H9 (cell line): ENCODE data around the gene PRAME. TPM values are rescaled to one million over a fixed set of nuclear protein-coding genes. Genes with fewer than 3 reads are reported as not detected.

Experiments used
- DNase-seq: peaks from one replicate; pipeline ENCODE4 v3.0.0-alpha.2; 2017
- H2AFZ ChIP-seq: one replicate; pipeline ENCODE4 v1.6.1; 2013; ENCODE audit warnings: mild to moderate bottlenecking, low read length, control low read depth, moderate library complexity
- H2AK5ac ChIP-seq: 2 replicates; pipeline ENCODE4 v1.6.1; 2013; ENCODE audit warnings: low read length, control low read depth, mixed read lengths; ENCODE audit not compliant: insufficient read length
- H2BK120ac ChIP-seq: one replicate; pipeline ENCODE4 v1.6.1; 2013; ENCODE audit warnings: low read depth, mild to moderate bottlenecking, low read length, control low read depth, inconsistent platforms; ENCODE audit not compliant: poor library complexity, severe bottlenecking
- H2BK12ac ChIP-seq: 2 replicates; pipeline ENCODE4 v1.6.1; 2013; ENCODE audit warnings: low read length, control low read depth, mixed read lengths, low read depth; ENCODE audit not compliant: insufficient read length
- H2BK15ac ChIP-seq: 2 replicates; pipeline ENCODE4 v1.6.1; 2013; ENCODE audit warnings: low read depth, low read length, control low read depth
- H2BK20ac ChIP-seq: one replicate; pipeline ENCODE4 v1.6.1; 2013; ENCODE audit warnings: low read depth, mild to moderate bottlenecking, low read length, control low read depth, inconsistent platforms; ENCODE audit not compliant: poor library complexity, severe bottlenecking
- H2BK5ac ChIP-seq: 2 replicates; pipeline ENCODE4 v1.6.1; 2013; ENCODE audit warnings: low read length, control low read depth, mixed read lengths; ENCODE audit not compliant: insufficient read length
- H3K14ac ChIP-seq: 2 replicates; pipeline ENCODE4 v1.6.1; 2013; ENCODE audit warnings: low read length, control low read depth; ENCODE audit not compliant: insufficient read depth
- H3K18ac ChIP-seq: 2 replicates; pipeline ENCODE4 v1.6.1; 2013; ENCODE audit warnings: low read depth, mild to moderate bottlenecking, mixed read lengths, low read length, control low read depth; ENCODE audit not compliant: insufficient read length
- H3K23ac ChIP-seq: 2 replicates; pipeline ENCODE4 v1.6.1; 2013; ENCODE audit warnings: low read length, control low read depth, mixed read lengths, low read depth; ENCODE audit not compliant: insufficient read length
- H3K23me2 ChIP-seq: 2 replicates; pipeline ENCODE4 v1.6.1; 2013; ENCODE audit warnings: low read depth, mild to moderate bottlenecking, mixed read lengths, low read length, control low read depth; ENCODE audit not compliant: insufficient read length, poor library complexity, severe bottlenecking
- H3K27ac ChIP-seq: 2 replicates; pipeline ENCODE4 v1.5.1; 2013; ENCODE audit warnings: low read length, control low read depth, mixed read lengths, low read depth; ENCODE audit not compliant: insufficient read length
- H3K27me3 ChIP-seq: 2 replicates; pipeline ENCODE4 v1.6.1; 2013; ENCODE audit warnings: low read length, control low read depth, inconsistent platforms; ENCODE audit not compliant: insufficient read depth
- H3K4ac ChIP-seq: 2 replicates; pipeline ENCODE4 v1.6.1; 2013; ENCODE audit warnings: low read depth, mild to moderate bottlenecking, control low read depth, inconsistent platforms, low read length, moderate library complexity
- H3K4me1 ChIP-seq: 2 replicates; pipeline ENCODE4 v1.6.1; 2013; ENCODE audit warnings: low read length, control low read depth, inconsistent platforms; ENCODE audit not compliant: insufficient read depth
- H3K4me2 ChIP-seq: 2 replicates; pipeline ENCODE4 v1.6.1; 2013; ENCODE audit warnings: low read length, control low read depth, mixed read lengths; ENCODE audit not compliant: insufficient read length, insufficient read depth
- H3K56ac ChIP-seq: 2 replicates; pipeline ENCODE4 v1.6.1; 2013; ENCODE audit warnings: low read depth, mild to moderate bottlenecking, mixed read lengths, low read length, control low read depth; ENCODE audit not compliant: insufficient read length
- H3K79me1 ChIP-seq: 2 replicates; pipeline ENCODE4 v1.6.1; 2013; ENCODE audit warnings: low read depth, mild to moderate bottlenecking, moderate library complexity, low read length, control low read depth, inconsistent platforms; ENCODE audit not compliant: insufficient read depth, poor library complexity, severe bottlenecking
- H3K79me2 ChIP-seq: 2 replicates; pipeline ENCODE4 v1.6.1; 2013; ENCODE audit warnings: low read length, control low read depth, inconsistent platforms; ENCODE audit not compliant: insufficient read depth
- H3K9ac ChIP-seq: 2 replicates; pipeline ENCODE4 v1.6.1; 2013; ENCODE audit warnings: low read length, control low read depth, mixed read lengths; ENCODE audit not compliant: insufficient read length; ENCODE audit errors: extremely low read depth
- H3K9me3 ChIP-seq: one replicate; pipeline ENCODE4 v1.6.1; 2013; ENCODE audit warnings: low read depth, low read length, inconsistent platforms; ENCODE audit not compliant: control insufficient read depth
- H3T11ph ChIP-seq: one replicate; pipeline ENCODE4 v1.6.1; 2013; ENCODE audit warnings: mild to moderate bottlenecking, low read length, control low read depth, inconsistent platforms
- H4K20me1 ChIP-seq: one replicate; pipeline ENCODE4 v1.6.1; 2013; ENCODE audit not compliant: control insufficient read depth, insufficient read length, insufficient read depth
- H4K5ac ChIP-seq: 2 replicates; pipeline ENCODE4 v1.6.1; 2013; ENCODE audit warnings: low read depth, mild to moderate bottlenecking, mixed read lengths, low read length, control low read depth; ENCODE audit not compliant: insufficient read length
- H4K8ac ChIP-seq: replicated peaks from 2 replicates; pipeline ENCODE4 v1.6.1; 2013; ENCODE audit warnings: low read length, control low read depth, mixed read lengths, low read depth; ENCODE audit not compliant: insufficient read length
- H4K91ac ChIP-seq: 2 replicates; pipeline ENCODE4 v1.6.1; 2013; ENCODE audit warnings: low read depth, mild to moderate bottlenecking, moderate library complexity, mixed read lengths, low read length, control low read depth; ENCODE audit not compliant: insufficient read length
- H3K27ac Mint-ChIP-seq, 3 experiments: 2 replicates in 2 of 3; 3 replicates in 1 of 3; pipeline ENCODE4 v1.8.0; 2020 to 2021; ENCODE audit warnings: mixed read lengths in 3 of 3, mild to moderate bottlenecking in 1 of 3, moderate library complexity in 1 of 3
- H3K27me3 Mint-ChIP-seq: 2 replicates; pipeline ENCODE4 v1.8.0; 2021; ENCODE audit warnings: low read depth, mild to moderate bottlenecking, moderate library complexity, mixed read lengths
- H3K36me3 Mint-ChIP-seq, 3 experiments: 2 replicates in 2 of 3; 3 replicates in 1 of 3; pipeline ENCODE4 v1.8.0; 2020 to 2021; ENCODE audit warnings: low read depth in 3 of 3, mixed read lengths in 3 of 3; ENCODE audit not compliant: insufficient read depth in 1 of 3
- H3K4me1 Mint-ChIP-seq, 2 experiments: 2 replicates each; pipeline ENCODE4 v1.8.0; 2020; ENCODE audit warnings: mixed read lengths in 2 of 2
- H3K4me3 Mint-ChIP-seq, 2 experiments: 2 replicates in 1 of 2; 3 replicates in 1 of 2; pipeline ENCODE4 v1.8.0; 2020 to 2021; ENCODE audit warnings: mild to moderate bottlenecking in 2 of 2, mixed read lengths in 2 of 2, moderate library complexity in 1 of 2
- H3K9me3 Mint-ChIP-seq, 2 experiments: 2 replicates in 1 of 2; 3 replicates in 1 of 2; pipeline ENCODE4 v1.8.0; 2020; ENCODE audit warnings: mild to moderate bottlenecking in 2 of 2, mixed read lengths in 2 of 2, moderate library complexity in 1 of 2
- WGBS: extraction: QIAGEN DNeasy Blood & Tissue Kit; methylation state at CpG from one replicate; pipeline ENCODE4 v1.1.7; 2013; ENCODE audit warnings: missing lambda C conversion rate, low lambda C conversion rate, mixed read lengths; ENCODE audit not compliant: insufficient read length; ENCODE audit errors: extremely low coverage; 5-methylcytosine and 5-hydroxymethylcytosine counted together
- total RNA-seq: library from RNA; stranded (reverse); gene quantifications from 2 replicates; pipeline ENCODE4 v1.2.1, GENCODE V29; 2021
- TF ChIP-seq, protein P1 (sequence below): fragments of 200-600 bp; sonication (generic); conservative IDR thresholded peaks from 3 replicates; pipeline ENCODE4 v1.8.0; 2021; ENCODE audit warnings: antibody characterized with exemption, mild to moderate bottlenecking

Gene PRAME
- total RNA-seq, 1 experiment from 2014 or later, result 0.31 TPM

- Histone ChIP-seq H3K56ac (no peak overlapping the region), H2BK120ac (no peak overlapping the region), H4K8ac (no peak overlapping the region), H2BK20ac (no peak overlapping the region), H4K91ac (no peak overlapping the region), H2BK12ac (no peak overlapping the region), H3K14ac (no peak overlapping the region), H3K4me2 (no peak overlapping the region), H3K27ac (no peak overlapping the region), H3K79me2 (no peaks in the 10 kb centered on the region), H3K9ac (no peak overlapping the region), H3K79me1 (no peaks in the 10 kb centered on the region), H2AFZ (no peak overlapping the region), H3K23ac (no peak overlapping the region), H3T11ph (no peak overlapping the region), H3K27me3 (peaks cover 14% of the 10 kb centered on the region; the same call in 1 of the 2 replicates), H2BK5ac (no peak overlapping the region), H3K23me2 (no peaks in the 10 kb centered on the region), H3K4ac (no peak overlapping the region), H4K20me1 (no peaks in the 10 kb centered on the region), H2BK15ac (no peak overlapping the region), H3K9me3 (no peaks in the 10 kb centered on the region), H4K5ac (no peak overlapping the region), H3K18ac (no peak overlapping the region), H2AK5ac (no peak overlapping the region), H3K4me1 (no peaks in the 10 kb centered on the region)
- Mint-ChIP-seq H3K27me3 (peaks cover 84% of the 10 kb centered on the region), H3K36me3 (peaks cover 0 to 7% (median 4%) of the 10 kb centered on the region in 3 experiments; a peak in 4 of 7 replicates), H3K9me3 (peaks cover 11 to 15% of the 10 kb centered on the region in 2 experiments; a peak in 4 of 5 replicates), H3K4me1 (no peaks in the 10 kb centered on the region), H3K27ac (no peak overlapping the region), H3K4me3 (no peak overlapping the region)
- no peak for DNase-seq
- WGBS, result no CpG with 5 or more reads among the region's 9 CpGs
- TF ChIP-seq, protein P1, sequence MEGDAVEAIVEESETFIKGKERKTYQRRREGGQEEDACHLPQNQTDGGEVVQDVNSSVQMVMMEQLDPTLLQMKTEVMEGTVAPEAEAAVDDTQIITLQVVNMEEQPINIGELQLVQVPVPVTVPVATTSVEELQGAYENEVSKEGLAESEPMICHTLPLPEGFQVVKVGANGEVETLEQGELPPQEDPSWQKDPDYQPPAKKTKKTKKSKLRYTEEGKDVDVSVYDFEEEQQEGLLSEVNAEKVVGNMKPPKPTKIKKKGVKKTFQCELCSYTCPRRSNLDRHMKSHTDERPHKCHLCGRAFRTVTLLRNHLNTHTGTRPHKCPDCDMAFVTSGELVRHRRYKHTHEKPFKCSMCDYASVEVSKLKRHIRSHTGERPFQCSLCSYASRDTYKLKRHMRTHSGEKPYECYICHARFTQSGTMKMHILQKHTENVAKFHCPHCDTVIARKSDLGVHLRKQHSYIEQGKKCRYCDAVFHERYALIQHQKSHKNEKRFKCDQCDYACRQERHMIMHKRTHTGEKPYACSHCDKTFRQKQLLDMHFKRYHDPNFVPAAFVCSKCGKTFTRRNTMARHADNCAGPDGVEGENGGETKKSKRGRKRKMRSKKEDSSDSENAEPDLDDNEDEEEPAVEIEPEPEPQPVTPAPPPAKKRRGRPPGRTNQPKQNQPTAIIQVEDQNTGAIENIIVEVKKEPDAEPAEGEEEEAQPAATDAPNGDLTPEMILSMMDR, result no peak
These were observed 3.5 kb downstream of the PRAME start for GRCh38 chr22:22555596-22555995.
